ENCODE results near the gene TTLL10. TPM values are rescaled to one million over a fixed set of nuclear protein-coding genes. Genes with fewer than 3 reads are reported as not detected.

The TTLL10 gene
- total and polyA plus RNA-seq, 2 of the 8 experiments (the other 6 are each of a cell fraction or from before 2014, with no cell fraction given): 1.1 to 1.7 TPM

- H4K91ac ChIP-seq (replicated peaks; ENCODE audit: insufficient read length, low read length): no peak overlapping the region
- no peak overlapping the region for H3K4me3 ChIP-seq (ENCODE audit: extremely low read depth in 1 of 4, insufficient read depth in 2 of 4, low read depth in 3 of 4, low read length in 4 of 4)
- peaks cover 0 to 19% (median 7%) of the 10 kb centered on the region in 4 experiments; a peak in 5 of 7 replicates for H3K4me1 ChIP-seq (replicated peaks in 1 of 4; ENCODE audit: control insufficient read depth in 3 of 4, insufficient read depth in 4 of 4, low read length in 3 of 4)
- H3K23me2 ChIP-seq (ENCODE audit: low read depth, low read length): peaks cover 2% of the 10 kb centered on the region; the same call in 1 of the 2 replicates
- no peak overlapping the region for H3K4ac ChIP-seq (replicated peaks; ENCODE audit: insufficient read length, low read depth, low read length)
- no peaks in the 10 kb centered on the region for H3K9me3 ChIP-seq (ENCODE audit: insufficient read depth in 2 of 2, low read depth in 1 of 2, low read length in 1 of 2)
- peaks cover 0 to 7% (median 3%) of the 10 kb centered on the region in 4 experiments; a peak in 2 of 7 replicates for H3K27me3 ChIP-seq (replicated peaks in 1 of 4; ENCODE audit: control insufficient read depth in 3 of 4, extremely low read depth in 1 of 4, insufficient read depth in 3 of 4, low read length in 3 of 4)
- no peak overlapping the region for H3K23ac ChIP-seq (ENCODE audit: insufficient read length)
- H3K18ac ChIP-seq (ENCODE audit: extremely low read depth, low read length): no peak overlapping the region; the same call in 1 of the 2 replicates
- 0 out of 2 replicates have a peak overlapping the region, but pooled peaks have one; percentile 31 for H2BK15ac ChIP-seq (ENCODE audit: low read length)
- no peak overlapping the region for H3K4me2 ChIP-seq (ENCODE audit: insufficient read depth in 1 of 2, low read depth in 2 of 2, low read length in 2 of 2)
- no peak overlapping the region for H4K5ac ChIP-seq (ENCODE audit: insufficient read length, low read depth, low read length)
- TF ChIP-seq KDM1A (IDR thresholded peaks at IDR 0.05; ENCODE audit: borderline replicate concordance, low read length) (no peak), CTCF (IDR thresholded peaks at IDR 0.05; ENCODE audit: control extremely low read depth in 1 of 3, insufficient read depth in 1 of 3, low read depth in 1 of 3, low read length in 3 of 3) (peak in 1 of 3 experiments; percentile 18; a peak in 1 of 4 replicates)
- H3K56ac ChIP-seq (replicated peaks; ENCODE audit: insufficient read length, low read depth, low read length): no peak overlapping the region
- H2AK5ac ChIP-seq (ENCODE audit: low read depth, low read length): no peak overlapping the region
- H3K79me2 ChIP-seq (ENCODE audit: control insufficient read depth in 1 of 2, insufficient read depth in 2 of 2, low read length in 2 of 2): no peaks in the 10 kb centered on the region
- 87% methylated on average over 24 of the region's 32 CpGs; no CpG with 5 or more reads in 1 of the 2 experiments for WGBS, 2 experiments (ENCODE audit: extremely low coverage in 1 of 2, insufficient coverage in 1 of 2, insufficient read length in 1 of 2, insufficient replicate concordance in 2 of 2, low coverage in 1 of 2, low lambda C conversion rate in 2 of 2, missing lambda C conversion rate in 1 of 2)
- H2BK5ac ChIP-seq (ENCODE audit: low read depth, low read length): no peak overlapping the region
- no peak overlapping the region for H3K9ac ChIP-seq (replicated peaks in 1 of 4; ENCODE audit: extremely low read depth in 1 of 4, low read depth in 3 of 4, low read length in 3 of 4)
- H3K36me3 ChIP-seq (ENCODE audit: control insufficient read depth in 2 of 4, insufficient read depth in 4 of 4, low read length in 3 of 4): no peaks in the 10 kb centered on the region
- no peaks in the 10 kb centered on the region for H3K79me1 ChIP-seq (ENCODE audit: low read depth, low read length)
- FAIRE-seq: no peak
- no peak overlapping the region for H2BK20ac ChIP-seq (ENCODE audit: low read length)
- no peak overlapping the region for H2AFZ ChIP-seq (ENCODE audit: low read length)
- no peaks in the 10 kb centered on the region for H4K20me1 ChIP-seq (replicated peaks in 1 of 2; ENCODE audit: control insufficient read depth in 1 of 2, insufficient read depth in 2 of 2, low read length in 2 of 2)
- no peak for DNase-seq (ENCODE audit: low read depth in 1 of 2, low spot score in 2 of 2)
- ChIA-PET POLR2A (ENCODE audit: partially characterized antibody) (interaction anchor here (1.0 to 1.5 kb wide), 2 partner anchors 29 to 119 kb away, joined by 3 read pairs; partner anchors contain the start of gene ISG15), CTCF (ENCODE audit: partially characterized antibody) (interaction anchor here (0.6 to 1.6 kb wide), 5 partner anchors 9 to 131 kb away, joined by 3 to 8 read pairs (median 3); partner anchors contain the start of gene TTLL10)
- H3K14ac ChIP-seq (ENCODE audit: insufficient read length): no peak overlapping the region
- H2BK12ac ChIP-seq (ENCODE audit: low read depth, low read length): no peak overlapping the region
- H3K27ac ChIP-seq (ENCODE audit: low read depth, low read length): no peak overlapping the region
- peak overlapping the region; percentile 14; the same call in 1 of the 2 replicates for H4K8ac ChIP-seq (ENCODE audit: extremely low read depth, insufficient read depth, low read length)
- H2BK120ac ChIP-seq (replicated peaks; ENCODE audit: low read depth, low read length): no peak overlapping the region
Measured at GRCh38 chr1:1132956-1133750, 40.5 kb upstream of the TTLL10 start.

All from H1 (cell line).